ENCODE data around the gene SRRT. TPM values are rescaled to one million over a fixed set of nuclear protein-coding genes. Genes with fewer than 3 reads are reported as not detected.

SRRT gene
- total and polyA plus RNA-seq, 2 donors (not counting 3 experiments of a cell fraction or from before 2014, with no cell fraction given) = 58.6 to 199 TPM

- no peak for TF ChIP-seq EZH2 (IDR thresholded peaks at IDR 0.05; ENCODE audit: borderline replicate concordance, low read depth, low read length, severe bottlenecking)
- no peak for TF ChIP-seq MAX (IDR thresholded peaks at IDR 0.05; ENCODE audit: insufficient read depth, insufficient read length)
- TF ChIP-seq GATA2 (IDR thresholded peaks at IDR 0.05; ENCODE audit: insufficient read depth, insufficient read length, low read depth, low read length) = no peak
- TF ChIP-seq POLR2A (IDR thresholded peaks at IDR 0.05; ENCODE audit: low read depth, low read length) = no peak
- TF ChIP-seq POLR2AphosphoS5 (IDR thresholded peaks at IDR 0.05; ENCODE audit: insufficient read depth, low read depth, low read length) = no peak
- no peak for TF ChIP-seq CTCF (IDR thresholded peaks at IDR 0.05; ENCODE audit: extremely low read depth in 1 of 2, insufficient read depth in 1 of 2, low read depth in 1 of 2, low read length in 2 of 2)
- no peak for TF ChIP-seq FOS (IDR thresholded peaks at IDR 0.05; ENCODE audit: borderline replicate concordance, insufficient read depth, low read length)
- no peak for TF ChIP-seq JUN (IDR thresholded peaks at IDR 0.05; ENCODE audit: borderline replicate concordance, insufficient read depth, insufficient read length, low read depth)
- no peak for TF ChIP-seq MYC (IDR thresholded peaks at IDR 0.05; ENCODE audit: low read depth, low read length)
- Histone ChIP-seq H3K4me1 (ENCODE audit: control insufficient read depth, extremely low read depth, insufficient read depth, low read length) (peaks cover 24% of the 10 kb centered on the region), H4K20me1 (replicated peaks; ENCODE audit: control insufficient read depth, extremely low read depth, insufficient read depth, low read length) (no peaks in the 10 kb centered on the region), H3K4me2 (ENCODE audit: insufficient read depth, low read length) (no peak overlapping the region), H3K9me3 (replicated peaks; ENCODE audit: control insufficient read depth, insufficient read depth, low read length) (no peaks in the 10 kb centered on the region), H3K9me1 (replicated peaks; ENCODE audit: control insufficient read depth, extremely low read depth, insufficient read depth, low read length) (no peaks in the 10 kb centered on the region), H3K9ac (replicated peaks; ENCODE audit: extremely low read depth, insufficient read depth, low read length) (no peak overlapping the region), H3K27me3 (ENCODE audit: control insufficient read depth in 2 of 2, insufficient read depth in 2 of 2, low read length in 2 of 2) (no peaks in the 10 kb centered on the region), H2AFZ (ENCODE audit: low read depth, low read length) (no peak overlapping the region), H3K79me2 (ENCODE audit: control insufficient read depth, insufficient read depth, low read length) (peaks cover 35% of the 10 kb centered on the region), H3K27ac (ENCODE audit: insufficient read depth, low read depth, low read length) (no peak overlapping the region), H3K4me3 (replicated peaks in 1 of 3; ENCODE audit: insufficient read depth in 1 of 3, low read depth in 1 of 3, low read length in 3 of 3) (no peak overlapping the region), H3K36me3 (ENCODE audit: control insufficient read depth in 2 of 2, extremely low read depth in 1 of 2, insufficient read depth in 2 of 2, low read length in 2 of 2) (peaks cover 23 to 67% of the 10 kb centered on the region in 2 experiments)
- POLR2A ChIA-PET = no interaction called here
- DNase-seq (ENCODE audit: low read depth, low spot score) = no peak
- CTCF ChIA-PET = interaction anchor here (1.5 kb wide), 1 partner anchor 33 kb away, joined by 4 read pairs; the partner anchor contains the start of gene SLC12A9
- dilution Hi-C loops (cut with MboI; ENCODE audit: extremely low pct_ligation_motif_present, low sequenced_read_pairs) = no loop called here
- BruUV-seq (replicated peaks) = no TSS peak
- intact Hi-C loops (cut with micrococcal nuclease) = no loop called here
- FAIRE-seq = no peak
These were observed 10.0 kb downstream of the SRRT start for GRCh38 chr7:100884736-100885439.
